GM12864 (cell line): ENCODE data around the gene MC2R.
A peak's percentile ranks its signal among the peaks of the same experiment; 100 is the strongest.

Experiments used
- DNase-seq: peaks from one replicate; pipeline ENCODE4 v3.0.0-alpha.2; 2011; ENCODE audit warnings: low read depth
- H3K4me3 ChIP-seq: 2 replicates; pipeline ENCODE4 v1.5.1; 2011; ENCODE audit warnings: mild to moderate bottlenecking, low read depth, low read length, control low read depth
- CTCF ChIP-seq: IDR thresholded peaks from 2 replicates; pipeline ENCODE4 v1.5.1; 2011; ENCODE audit warnings: low read depth, mild to moderate bottlenecking, moderate library complexity, low read length, control low read depth, inconsistent platforms; ENCODE audit errors: missing control alignments

MC2R gene

DNA sequence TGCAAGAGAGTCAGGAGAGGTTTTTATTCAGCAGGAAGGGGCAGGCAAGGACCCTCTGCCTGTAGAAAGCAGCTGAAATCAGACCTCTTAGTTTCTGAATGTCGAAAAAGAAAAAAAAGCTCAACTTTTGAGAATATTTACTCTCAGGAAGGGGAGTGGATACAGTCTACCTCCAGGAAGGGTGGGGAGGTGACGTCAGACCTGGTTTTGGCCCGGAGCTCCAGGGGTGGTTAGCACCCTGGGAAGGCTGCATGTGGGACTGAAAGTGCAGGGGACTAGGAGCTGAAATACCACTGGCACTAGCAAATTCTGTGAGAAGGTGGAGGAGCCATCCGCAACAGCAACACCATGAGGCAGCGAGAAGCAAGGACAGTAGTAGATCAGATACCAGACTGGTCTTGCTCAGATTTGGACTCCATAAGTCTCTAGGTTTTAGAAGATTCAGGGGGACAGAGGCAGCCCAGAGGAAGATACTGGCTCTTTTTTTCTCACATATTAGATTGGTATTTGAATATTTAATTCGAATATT is 19.8 kb downstream of the MC2R start:
- TF ChIP-seq CTCF: no peak
- DNase-seq: no peak
- no peak overlapping the region for H3K4me3 ChIP-seq

DNA sequence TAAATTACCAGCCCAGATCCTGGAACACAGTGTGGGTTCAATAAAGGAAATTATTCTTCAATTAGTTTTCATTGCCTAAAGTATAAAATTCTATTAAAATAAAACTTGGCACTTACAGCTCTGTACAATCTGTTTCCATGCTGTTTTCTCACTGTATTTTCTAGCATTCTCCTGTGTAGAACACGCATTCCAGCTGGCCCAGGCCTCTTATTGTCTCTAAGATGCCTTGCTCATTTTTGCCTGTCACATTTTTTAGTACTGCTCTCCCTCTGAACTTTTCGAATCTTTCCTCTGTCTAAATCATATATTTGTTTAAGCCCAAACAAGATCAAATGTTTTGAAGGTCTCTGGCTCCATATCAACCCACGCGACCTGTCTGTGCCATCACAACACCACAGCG is 20.8 kb downstream of the MC2R start:
- DNase-seq: no peak
- no peak overlapping the region for H3K4me3 ChIP-seq
- no peak for TF ChIP-seq CTCF

DNA sequence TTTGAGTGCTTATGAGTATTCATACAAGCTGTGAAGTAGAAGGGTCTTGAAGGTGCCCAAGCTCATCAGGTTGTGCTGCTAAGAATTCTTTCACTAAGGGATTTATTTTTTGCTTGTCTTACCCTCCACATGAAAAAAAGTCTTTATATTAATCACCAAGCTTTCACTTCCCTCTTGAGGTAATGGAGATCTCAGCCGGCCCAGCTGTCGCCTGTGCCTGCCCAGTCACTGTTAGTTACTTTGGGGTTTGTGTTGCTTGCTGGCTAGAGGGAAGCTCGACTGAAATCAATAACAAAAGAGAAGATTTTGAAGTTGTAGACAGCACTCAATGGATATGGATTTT is 21.9 kb downstream of the MC2R start:
- TF ChIP-seq CTCF: no peak
- peak; percentile 66 for DNase-seq
- H3K4me3 ChIP-seq: no peak overlapping the region

GRCh38 chr18:13892098-13892497 is 23.2 kb downstream of the MC2R start:
- no peak for TF ChIP-seq CTCF
- no peak for DNase-seq
- no peak overlapping the region for H3K4me3 ChIP-seq

- no peak for DNase-seq
- no peak overlapping the region for H3K4me3 ChIP-seq
- TF ChIP-seq CTCF: no peak
These were observed 24.5 kb downstream of the MC2R start for GRCh38 chr18:13890761-13891361.

DNA sequence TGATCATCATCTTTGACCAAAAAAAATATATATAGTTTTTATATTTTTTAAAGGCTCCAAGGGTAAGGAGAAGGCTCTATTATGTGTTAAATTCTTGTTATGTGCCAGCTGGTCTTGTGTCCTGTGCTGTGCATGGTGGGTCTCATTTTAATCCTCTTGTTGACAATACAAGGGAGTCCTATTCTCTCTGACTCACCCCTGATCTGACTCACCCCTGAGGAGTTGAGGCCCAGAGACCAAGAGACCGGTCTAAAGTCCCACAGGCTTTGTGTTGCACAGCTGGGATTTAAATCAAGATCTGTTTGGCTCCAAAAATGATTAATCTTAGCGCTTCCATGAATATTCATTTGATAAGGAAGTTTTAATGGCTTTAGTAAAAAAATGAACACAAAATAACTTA is 25.7 kb downstream of the MC2R start:
- no peak for DNase-seq

More for the DNA sequence above, 25.7 kb downstream of the MC2R start:
- H3K4me3 ChIP-seq: no peak overlapping the region
- TF ChIP-seq CTCF: no peak
